ENCODE results near the gene ARHGEF28.

Gene ARHGEF28

GRCh38 chr5:73907164-73907563, 281.2 kb downstream of the ARHGEF28 start:
- DNase-seq, result no peak

- DNase-seq, result no peak
Observed at GRCh38 chr5:73908395-73908794, 282.4 kb downstream of the ARHGEF28 start.

- DNase-seq, result no peak
Observed at GRCh38 chr5:73908846-73909245, 282.9 kb downstream of the ARHGEF28 start.

- no peak for DNase-seq
Observed at GRCh38 chr5:73909474-73909873, 283.5 kb downstream of the ARHGEF28 start.

- no peak for DNase-seq
Observed at GRCh38 chr5:73911761-73912393, 285.9 kb downstream of the ARHGEF28 start.

GRCh38 chr5:73912821-73913271, 286.9 kb downstream of the ARHGEF28 start:
- peak; percentile 27 for DNase-seq

GRCh38 chr5:73913971-73914370, 288.0 kb downstream of the ARHGEF28 start:
- no peak for DNase-seq

- DNase-seq, result no peak
Observed at GRCh38 chr5:73915345-73915744, 289.3 kb downstream of the ARHGEF28 start.

GRCh38 chr5:73917433-73917832, 291.4 kb downstream of the ARHGEF28 start:
- no peak for DNase-seq

- DNase-seq, result no peak
Observed at GRCh38 chr5:73917891-73918290, 291.9 kb downstream of the ARHGEF28 start.

GRCh38 chr5:73918791-73919221, 292.8 kb downstream of the ARHGEF28 start:
- DNase-seq, result no peak

- DNase-seq, result no peak
Observed at GRCh38 chr5:73921741-73922140, 295.7 kb downstream of the ARHGEF28 start.

- DNase-seq, result no peak
Observed at GRCh38 chr5:73922224-73922623, 296.2 kb downstream of the ARHGEF28 start.

GRCh38 chr5:73922875-73923557, 297.0 kb downstream of the ARHGEF28 start:
- no peak for DNase-seq

- DNase-seq, result no peak
Observed at GRCh38 chr5:73928476-73929070, 302.6 kb downstream of the ARHGEF28 start.

- no peak for DNase-seq
Observed at GRCh38 chr5:73935719-73936118, 309.7 kb downstream of the ARHGEF28 start.

- no peak for DNase-seq
Observed at GRCh38 chr5:73938280-73938937, 312.4 kb downstream of the ARHGEF28 start.

- DNase-seq, result no peak
Observed at GRCh38 chr5:73938938-73939320, 312.9 kb downstream of the ARHGEF28 start.

- DNase-seq, result no peak
Observed at GRCh38 chr5:73939557-73939956, 313.6 kb downstream of the ARHGEF28 start.

- DNase-seq, result no peak
Observed at GRCh38 chr5:73940026-73940425, 314.0 kb downstream of the ARHGEF28 start.

GRCh38 chr5:73940801-73941200, 314.8 kb downstream of the ARHGEF28 start:
- DNase-seq, result no peak

- no peak for DNase-seq
Observed at GRCh38 chr5:73942783-73943182, 316.8 kb downstream of the ARHGEF28 start.

- DNase-seq, result no peak
Observed at GRCh38 chr5:73943397-73943796, 317.4 kb downstream of the ARHGEF28 start.

- no peak for DNase-seq
Observed at GRCh38 chr5:73944581-73944980, 318.6 kb downstream of the ARHGEF28 start.

Data from activated CD4-positive, alpha-beta T cell treated with anti-CD3 and anti-CD28 coated beads, Interleukin-2, Interleukin-6, amounts not matched to agents 100 ng/mL and 50 ng/mL, durations not matched to agents 16 hours and 8 hours (primary cell).